Measurements from ENCODE around the gene P2RY2.

DNA sequence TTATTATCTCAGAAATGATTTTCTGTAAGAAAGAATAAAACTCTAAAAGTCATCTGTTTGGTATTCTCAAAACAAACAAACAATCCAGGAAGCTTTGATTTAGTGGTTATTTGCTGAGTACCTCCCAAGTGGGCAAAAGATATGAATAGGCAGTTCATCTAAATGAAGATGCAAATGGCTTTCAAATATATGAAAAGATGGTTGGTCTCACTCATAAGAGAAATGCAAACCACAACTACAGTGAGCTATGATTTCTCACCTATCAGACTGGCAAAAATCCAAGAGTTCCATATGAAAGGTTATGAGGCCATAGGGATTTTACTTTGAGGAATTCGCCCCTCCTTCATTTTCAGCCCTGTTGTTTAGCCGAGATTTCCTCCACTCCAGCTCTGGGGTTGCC lies 11.3 kb upstream of the P2RY2 start:
- TF ChIP-seq EZH2 (IDR thresholded peaks at IDR 0.05; ENCODE audit: low read length, missing control alignments) = no peak
- TF ChIP-seq, protein P1, sequence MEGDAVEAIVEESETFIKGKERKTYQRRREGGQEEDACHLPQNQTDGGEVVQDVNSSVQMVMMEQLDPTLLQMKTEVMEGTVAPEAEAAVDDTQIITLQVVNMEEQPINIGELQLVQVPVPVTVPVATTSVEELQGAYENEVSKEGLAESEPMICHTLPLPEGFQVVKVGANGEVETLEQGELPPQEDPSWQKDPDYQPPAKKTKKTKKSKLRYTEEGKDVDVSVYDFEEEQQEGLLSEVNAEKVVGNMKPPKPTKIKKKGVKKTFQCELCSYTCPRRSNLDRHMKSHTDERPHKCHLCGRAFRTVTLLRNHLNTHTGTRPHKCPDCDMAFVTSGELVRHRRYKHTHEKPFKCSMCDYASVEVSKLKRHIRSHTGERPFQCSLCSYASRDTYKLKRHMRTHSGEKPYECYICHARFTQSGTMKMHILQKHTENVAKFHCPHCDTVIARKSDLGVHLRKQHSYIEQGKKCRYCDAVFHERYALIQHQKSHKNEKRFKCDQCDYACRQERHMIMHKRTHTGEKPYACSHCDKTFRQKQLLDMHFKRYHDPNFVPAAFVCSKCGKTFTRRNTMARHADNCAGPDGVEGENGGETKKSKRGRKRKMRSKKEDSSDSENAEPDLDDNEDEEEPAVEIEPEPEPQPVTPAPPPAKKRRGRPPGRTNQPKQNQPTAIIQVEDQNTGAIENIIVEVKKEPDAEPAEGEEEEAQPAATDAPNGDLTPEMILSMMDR (conservative IDR thresholded peaks at IDR 0.05 in 1 of 2, IDR thresholded peaks at IDR 0.05 in 1 of 2; ENCODE audit: low read depth in 1 of 2, low read length in 2 of 2) = no peak
